OCI-LY3 (cell line): ENCODE data around the gene HOOK2.
A peak's percentile ranks its signal among the peaks of the same experiment; 100 is the strongest.

Source experiments
- EZH2phosphoT487 ChIP-seq: fragments of 200-600 bp; shearing (Covaris generic); IDR thresholded peaks from 2 replicates; pipeline ENCODE4 v1.6.1; 2018; ENCODE audit warnings: antibody characterized with exemption, mixed run types, low read depth
- TF ChIP-seq, protein P1 (sequence below): fragments of 200-600, 300-600 bp; sonication (generic); IDR thresholded peaks from 2 replicates; pipeline ENCODE4 v1.5.1; 2014; ENCODE audit warnings: antibody characterized with exemption, low read length, low read depth

DNA sequence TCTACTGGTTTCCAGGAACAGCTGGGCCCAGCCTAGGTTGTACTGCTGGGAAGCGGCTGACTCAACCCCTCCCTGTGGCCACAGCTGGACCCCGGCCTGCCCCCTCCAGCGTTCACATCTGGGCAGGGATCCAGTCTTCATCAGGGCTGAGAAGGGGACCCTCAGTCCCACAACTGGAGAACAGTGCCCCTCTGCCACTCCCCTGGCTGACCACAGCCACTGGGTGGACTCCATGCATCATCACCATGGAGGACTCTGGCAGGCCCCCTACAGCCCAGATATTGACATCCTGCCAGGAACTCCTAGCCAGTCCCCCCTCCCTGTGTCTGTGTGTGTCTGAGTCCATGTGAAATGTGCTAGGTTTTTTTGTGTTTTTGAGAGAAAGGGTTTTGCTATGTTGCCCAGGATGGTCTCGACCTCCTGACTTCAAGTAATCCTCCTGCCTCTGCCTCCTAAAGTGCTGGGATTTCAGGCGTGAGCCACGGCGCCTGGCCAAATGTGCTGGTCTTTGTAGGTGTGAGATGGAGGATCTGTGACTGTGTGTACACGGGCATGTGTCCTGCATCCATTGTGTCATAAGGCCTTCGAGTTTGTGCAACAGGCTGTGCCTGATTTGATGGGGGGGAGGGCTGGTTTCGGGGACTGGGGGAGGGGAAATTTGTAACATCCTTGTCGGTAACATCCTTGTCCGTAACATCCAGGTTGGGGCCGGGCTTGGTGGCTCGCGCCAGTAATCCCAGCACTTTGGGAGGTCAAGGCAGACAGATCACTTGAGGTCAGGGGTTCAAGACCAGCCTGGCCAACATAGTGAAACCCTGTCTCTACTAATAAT is 4.0 kb upstream of the HOOK2 start:
- TF ChIP-seq, protein P1, sequence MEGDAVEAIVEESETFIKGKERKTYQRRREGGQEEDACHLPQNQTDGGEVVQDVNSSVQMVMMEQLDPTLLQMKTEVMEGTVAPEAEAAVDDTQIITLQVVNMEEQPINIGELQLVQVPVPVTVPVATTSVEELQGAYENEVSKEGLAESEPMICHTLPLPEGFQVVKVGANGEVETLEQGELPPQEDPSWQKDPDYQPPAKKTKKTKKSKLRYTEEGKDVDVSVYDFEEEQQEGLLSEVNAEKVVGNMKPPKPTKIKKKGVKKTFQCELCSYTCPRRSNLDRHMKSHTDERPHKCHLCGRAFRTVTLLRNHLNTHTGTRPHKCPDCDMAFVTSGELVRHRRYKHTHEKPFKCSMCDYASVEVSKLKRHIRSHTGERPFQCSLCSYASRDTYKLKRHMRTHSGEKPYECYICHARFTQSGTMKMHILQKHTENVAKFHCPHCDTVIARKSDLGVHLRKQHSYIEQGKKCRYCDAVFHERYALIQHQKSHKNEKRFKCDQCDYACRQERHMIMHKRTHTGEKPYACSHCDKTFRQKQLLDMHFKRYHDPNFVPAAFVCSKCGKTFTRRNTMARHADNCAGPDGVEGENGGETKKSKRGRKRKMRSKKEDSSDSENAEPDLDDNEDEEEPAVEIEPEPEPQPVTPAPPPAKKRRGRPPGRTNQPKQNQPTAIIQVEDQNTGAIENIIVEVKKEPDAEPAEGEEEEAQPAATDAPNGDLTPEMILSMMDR, result peak; percentile 41
- TF ChIP-seq EZH2phosphoT487, result no peak
